HL-60 (cell line): ENCODE measurements around the gene RFWD3.

Source experiments
- DNase-seq, 2 experiments: peaks; one replicate each; pipeline ENCODE4 v3.0.0-alpha.2; 2010 to 2020; ENCODE audit warnings: low read depth in 1 of 2, low spot score in 1 of 2
- H3K27ac ChIP-seq: fragments of 250-450 bp; sonication (Bioruptor Pico); replicated peaks from 2 replicates; pipeline ENCODE4 v1.5.1; 2020; ENCODE audit warnings: mild to moderate bottlenecking, moderate library complexity
- H3K27me3 ChIP-seq: fragments of 250-450 bp; sonication (Bioruptor Pico); 2 replicates; pipeline ENCODE4 v1.5.1; 2021; ENCODE audit warnings: mild to moderate bottlenecking, moderate library complexity; ENCODE audit not compliant: insufficient read depth, poor library complexity, severe bottlenecking
- H3K4me3 ChIP-seq: replicated peaks from 2 replicates; pipeline ENCODE4 v1.5.1; 2011; ENCODE audit warnings: mild to moderate bottlenecking, control low read depth, low read length; ENCODE audit not compliant: insufficient read depth
- GABPA ChIP-seq: IDR thresholded peaks from 2 replicates; pipeline ENCODE4 v1.6.1; 2012; ENCODE audit warnings: low read depth
- POLR2AphosphoS5 ChIP-seq: IDR thresholded peaks from 2 replicates; pipeline ENCODE4 v1.6.1; 2012; ENCODE audit warnings: low read depth
- SPI1 ChIP-seq: IDR thresholded peaks from 2 replicates; pipeline ENCODE4 v1.6.1; 2012; ENCODE audit warnings: low read depth, mild to moderate bottlenecking, borderline replicate concordance
- TF ChIP-seq, protein P1 (sequence below): IDR thresholded peaks from one replicate; pipeline ENCODE4 v1.5.1; 2011; ENCODE audit warnings: low read length, control low read depth, inconsistent platforms; ENCODE audit not compliant: insufficient read depth
- TF ChIP-seq, protein P2 (sequence below): IDR thresholded peaks from 2 replicates; pipeline ENCODE4 v1.6.1; 2012; ENCODE audit warnings: low read depth; ENCODE audit not compliant: insufficient replicate concordance

The RFWD3 gene

GRCh38 chr16:74586948-74587347 is 79.7 kb downstream of the RFWD3 start:
- Histone ChIP-seq H3K4me3 (no peak overlapping the region), H3K27ac (no peak overlapping the region), H3K27me3 (no peaks in the 10 kb centered on the region)
- DNase-seq, result no peak
- TF ChIP-seq, protein P1, sequence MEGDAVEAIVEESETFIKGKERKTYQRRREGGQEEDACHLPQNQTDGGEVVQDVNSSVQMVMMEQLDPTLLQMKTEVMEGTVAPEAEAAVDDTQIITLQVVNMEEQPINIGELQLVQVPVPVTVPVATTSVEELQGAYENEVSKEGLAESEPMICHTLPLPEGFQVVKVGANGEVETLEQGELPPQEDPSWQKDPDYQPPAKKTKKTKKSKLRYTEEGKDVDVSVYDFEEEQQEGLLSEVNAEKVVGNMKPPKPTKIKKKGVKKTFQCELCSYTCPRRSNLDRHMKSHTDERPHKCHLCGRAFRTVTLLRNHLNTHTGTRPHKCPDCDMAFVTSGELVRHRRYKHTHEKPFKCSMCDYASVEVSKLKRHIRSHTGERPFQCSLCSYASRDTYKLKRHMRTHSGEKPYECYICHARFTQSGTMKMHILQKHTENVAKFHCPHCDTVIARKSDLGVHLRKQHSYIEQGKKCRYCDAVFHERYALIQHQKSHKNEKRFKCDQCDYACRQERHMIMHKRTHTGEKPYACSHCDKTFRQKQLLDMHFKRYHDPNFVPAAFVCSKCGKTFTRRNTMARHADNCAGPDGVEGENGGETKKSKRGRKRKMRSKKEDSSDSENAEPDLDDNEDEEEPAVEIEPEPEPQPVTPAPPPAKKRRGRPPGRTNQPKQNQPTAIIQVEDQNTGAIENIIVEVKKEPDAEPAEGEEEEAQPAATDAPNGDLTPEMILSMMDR, result no peak
- no peak for TF ChIP-seq POLR2AphosphoS5

DNA sequence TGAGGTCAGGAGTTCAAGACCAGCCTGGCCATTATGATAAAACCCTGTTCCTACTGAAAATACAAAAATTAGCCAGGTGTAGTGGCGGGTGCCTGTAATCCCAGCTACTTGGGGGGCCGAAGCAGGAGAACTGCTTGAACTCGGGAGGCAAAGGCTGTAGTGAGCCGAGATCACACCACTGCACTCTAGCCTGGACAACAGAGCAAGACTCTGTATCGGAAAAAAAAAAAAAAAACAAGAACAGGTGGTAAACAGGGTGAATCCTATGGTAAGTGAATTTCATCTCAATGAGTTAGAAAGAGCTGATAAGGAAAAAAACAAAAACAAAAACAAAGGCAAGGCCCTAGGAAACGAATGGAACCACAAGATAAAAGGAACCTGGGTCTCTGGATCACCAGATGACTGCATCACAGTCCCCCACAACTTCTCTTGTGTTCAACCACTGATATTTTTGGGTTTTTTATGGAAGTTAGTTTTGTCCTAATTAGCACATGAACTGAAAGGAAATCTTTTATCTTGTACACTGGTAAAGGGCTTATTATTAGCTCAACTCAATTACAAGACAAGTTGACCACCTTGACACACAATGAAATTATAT is 80.7 kb downstream of the RFWD3 start:
- H3K4me3 ChIP-seq, result no peak overlapping the region
- no peak overlapping the region for H3K27ac ChIP-seq
- no peak for TF ChIP-seq SPI1
- no peaks in the 10 kb centered on the region for H3K27me3 ChIP-seq
- DNase-seq, result no peak

DNA sequence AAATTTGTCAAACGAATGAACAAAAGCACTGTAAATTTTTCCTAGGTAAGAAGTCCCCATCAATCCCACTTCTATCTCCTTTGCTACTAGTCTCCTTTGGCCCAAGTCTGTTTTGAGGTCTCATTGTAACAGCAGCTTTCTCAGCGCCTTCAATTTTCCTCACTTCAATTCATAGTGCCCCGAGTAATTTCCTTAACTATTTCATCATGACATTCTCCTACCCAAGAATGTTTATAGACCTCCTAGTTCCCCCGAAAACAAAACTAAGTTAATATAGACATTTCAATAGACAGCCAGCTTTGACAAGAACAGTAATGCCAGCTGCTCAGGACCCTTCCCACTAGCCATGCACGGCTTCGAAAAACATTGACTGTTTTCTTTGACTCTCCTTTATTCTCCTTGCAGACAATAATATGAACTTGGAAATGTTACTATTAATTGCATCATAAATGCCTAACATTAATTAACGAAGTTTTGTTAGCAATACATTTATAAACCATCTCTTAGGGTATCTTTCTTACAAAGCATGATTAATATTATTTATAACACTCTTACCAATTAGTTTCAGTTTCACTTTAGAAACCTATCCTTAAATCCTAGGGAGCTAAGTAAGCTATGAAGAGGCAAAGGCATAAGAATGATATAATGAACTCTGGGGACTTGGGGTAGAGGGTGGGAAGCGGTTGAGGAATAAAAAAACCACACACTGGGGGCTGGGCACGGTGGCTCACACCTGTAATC is 82.6 kb downstream of the RFWD3 start:
- H3K27ac ChIP-seq, result no peak overlapping the region
- no peak overlapping the region for H3K4me3 ChIP-seq
- no peak for DNase-seq
- TF ChIP-seq GABPA (no peak), POLR2AphosphoS5 (no peak)
- TF ChIP-seq, protein P1, result no peak
- H3K27me3 ChIP-seq, result no peaks in the 10 kb centered on the region

GRCh38 chr16:74582970-74583369 is 83.7 kb downstream of the RFWD3 start:
- DNase-seq, result no peak
- no peak overlapping the region for H3K4me3 ChIP-seq
- TF ChIP-seq, protein P1, result no peak
- TF ChIP-seq SPI1 (no peak), GABPA (no peak), POLR2AphosphoS5 (no peak)
- TF ChIP-seq, protein P2, sequence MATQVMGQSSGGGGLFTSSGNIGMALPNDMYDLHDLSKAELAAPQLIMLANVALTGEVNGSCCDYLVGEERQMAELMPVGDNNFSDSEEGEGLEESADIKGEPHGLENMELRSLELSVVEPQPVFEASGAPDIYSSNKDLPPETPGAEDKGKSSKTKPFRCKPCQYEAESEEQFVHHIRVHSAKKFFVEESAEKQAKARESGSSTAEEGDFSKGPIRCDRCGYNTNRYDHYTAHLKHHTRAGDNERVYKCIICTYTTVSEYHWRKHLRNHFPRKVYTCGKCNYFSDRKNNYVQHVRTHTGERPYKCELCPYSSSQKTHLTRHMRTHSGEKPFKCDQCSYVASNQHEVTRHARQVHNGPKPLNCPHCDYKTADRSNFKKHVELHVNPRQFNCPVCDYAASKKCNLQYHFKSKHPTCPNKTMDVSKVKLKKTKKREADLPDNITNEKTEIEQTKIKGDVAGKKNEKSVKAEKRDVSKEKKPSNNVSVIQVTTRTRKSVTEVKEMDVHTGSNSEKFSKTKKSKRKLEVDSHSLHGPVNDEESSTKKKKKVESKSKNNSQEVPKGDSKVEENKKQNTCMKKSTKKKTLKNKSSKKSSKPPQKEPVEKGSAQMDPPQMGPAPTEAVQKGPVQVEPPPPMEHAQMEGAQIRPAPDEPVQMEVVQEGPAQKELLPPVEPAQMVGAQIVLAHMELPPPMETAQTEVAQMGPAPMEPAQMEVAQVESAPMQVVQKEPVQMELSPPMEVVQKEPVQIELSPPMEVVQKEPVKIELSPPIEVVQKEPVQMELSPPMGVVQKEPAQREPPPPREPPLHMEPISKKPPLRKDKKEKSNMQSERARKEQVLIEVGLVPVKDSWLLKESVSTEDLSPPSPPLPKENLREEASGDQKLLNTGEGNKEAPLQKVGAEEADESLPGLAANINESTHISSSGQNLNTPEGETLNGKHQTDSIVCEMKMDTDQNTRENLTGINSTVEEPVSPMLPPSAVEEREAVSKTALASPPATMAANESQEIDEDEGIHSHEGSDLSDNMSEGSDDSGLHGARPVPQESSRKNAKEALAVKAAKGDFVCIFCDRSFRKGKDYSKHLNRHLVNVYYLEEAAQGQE, result no peak
- H3K27me3 ChIP-seq, result no peaks in the 10 kb centered on the region
- no peak overlapping the region for H3K27ac ChIP-seq

GRCh38 chr16:74580833-74581232 is 85.8 kb downstream of the RFWD3 start:
- no peak overlapping the region for H3K27ac ChIP-seq
- H3K27me3 ChIP-seq, result no peaks in the 10 kb centered on the region
- no peak overlapping the region for H3K4me3 ChIP-seq
- no peak for DNase-seq
- TF ChIP-seq, protein P2, result no peak
- no peak for TF ChIP-seq GABPA
- TF ChIP-seq, protein P1, result no peak
- TF ChIP-seq SPI1, result no peak
- no peak for TF ChIP-seq POLR2AphosphoS5
